K562 (cell line): ENCODE results near the gene PLD6. TPM values are rescaled to one million over a fixed set of nuclear protein-coding genes. Genes with fewer than 3 reads are reported as not detected.
A peak's percentile ranks its signal among the peaks of the same experiment; 100 is the strongest.

Experiments used
- ARNT ChIP-seq, 2 experiments: fragments of 450-650 bp; IDR thresholded peaks; 2 replicates each; pipeline ENCODE4 v1.6.1; 2016; ENCODE audit warnings: mild to moderate bottlenecking in 1 of 2
- ASH1L ChIP-seq: fragments of 450-650 bp; IDR thresholded peaks from 2 replicates; pipeline ENCODE4 v1.6.1; 2018; ENCODE audit warnings: borderline replicate concordance, mild to moderate bottlenecking, low read depth; ENCODE audit not compliant: partially characterized antibody
- L3MBTL2 ChIP-seq: fragments of 450-650 bp; IDR thresholded peaks from 2 replicates; pipeline ENCODE4 v1.6.1; 2016; ENCODE audit warnings: mild to moderate bottlenecking, moderate library complexity
- PHTF2 ChIP-seq: fragments of 250-450 bp; sonication (Bioruptor Pico); IDR thresholded peaks from 2 replicates; pipeline ENCODE4 v1.5.0; 2021; ENCODE audit warnings: mild to moderate bottlenecking
- PRMT5 ChIP-seq: sonication (generic); formaldehyde crosslinking; IDR thresholded peaks from 2 replicates; pipeline ENCODE4 v1.5.0; 2020; ENCODE audit warnings: missing genetic modification reagents
- RUNX1 ChIP-seq: sonication (generic); IDR thresholded peaks from 2 replicates; pipeline ENCODE4 v1.6.1; 2016; ENCODE audit warnings: antibody characterized with exemption, low read depth
- SRSF7 ChIP-seq: fragments of 200-400 bp; formaldehyde crosslinking; optimal IDR thresholded peaks from 2 replicates; pipeline ENCODE3; 2017; ENCODE audit warnings: mild to moderate bottlenecking, low read depth, low read length
- TAF9B ChIP-seq: fragments of 450-650 bp; IDR thresholded peaks from 2 replicates; pipeline ENCODE4 v1.6.1; 2018; ENCODE audit warnings: mild to moderate bottlenecking; ENCODE audit not compliant: partially characterized antibody
- TBL1XR1 ChIP-seq, 2 experiments: IDR thresholded peaks; 2 replicates each; pipeline ENCODE4 v1.6.1; 2012; ENCODE audit warnings: improper control_type of control experiment in 2 of 2, low read length in 2 of 2, mild to moderate bottlenecking in 1 of 2
- U2AF2 ChIP-seq: fragments of 200-400 bp; formaldehyde crosslinking; optimal IDR thresholded peaks from 2 replicates; pipeline ENCODE3; 2017; ENCODE audit warnings: low read depth, mild to moderate bottlenecking, low read length
- XRCC4 ChIP-seq: IDR thresholded peaks from one replicate; pipeline ENCODE4 v1.6.1; 2011; ENCODE audit not compliant: insufficient read depth, insufficient read length; ENCODE audit errors: extremely low read depth
- ZKSCAN1 ChIP-seq: fragments of 150-350 bp; IDR thresholded peaks from 2 replicates; pipeline ENCODE4 v1.6.1; 2016; ENCODE audit warnings: low read depth, low read length
- ZNF324 ChIP-seq: fragments of 250-450 bp; sonication (Bioruptor Pico); IDR thresholded peaks from 2 replicates; pipeline ENCODE4 v1.4.0; 2020; ENCODE audit warnings: mild to moderate bottlenecking
- ZNF444 ChIP-seq: fragments of 250-450 bp; sonication (Bioruptor Pico); IDR thresholded peaks from 2 replicates; pipeline ENCODE4 v1.4.0; 2020; ENCODE audit warnings: mild to moderate bottlenecking, moderate library complexity
- polyA plus RNA-seq, 8 experiments: library from polyadenylated mRNA; depleted of rRNA in 4 of 8; stranded (reverse) in 5 of 8; unstranded in 3 of 8; fragments of >200 nt; fragmentation: Nextera tagmentation in 2 of 8; fragmentation: Illumina TruSeq in 1 of 8; extraction: Ambion mirVana in 2 of 8; extraction: Trizol in 1 of 8; gene quantifications; 2 replicates each; pipeline versions ENCODE4 v1.2.1 to v1.2.3, GENCODE V29; 2011 to 2014; ENCODE audit warnings: inconsistent platforms in 1 of 8, missing spikeins in 1 of 8
- total RNA-seq, 7 experiments: library from RNA; depleted of rRNA in 6 of 7; stranded (reverse); fragments of >200 nt in 6 of 7; fragmentation: Illumina TruSeq in 2 of 7; extraction: Trizol in 2 of 7; gene quantifications; 2 replicates each; pipeline versions ENCODE4 v1.2.1 to v1.2.3, GENCODE V29; 2011 to 2021; ENCODE audit warnings: low replicate concordance in 1 of 7
- TF ChIP-seq, protein P1 (sequence below): fragments of 450-650 bp; formaldehyde crosslinking; IDR thresholded peaks from 2 replicates; pipeline ENCODE4 v1.4.0; 2020; ENCODE audit warnings: mild to moderate bottlenecking
- TF ChIP-seq, protein P2 (sequence below): fragments of 450-650 bp; formaldehyde crosslinking; IDR thresholded peaks from 2 replicates; pipeline ENCODE4 v1.4.0; 2020; ENCODE audit warnings: mild to moderate bottlenecking, moderate library complexity
- TF ChIP-seq, protein P3 (sequence below): sonication (generic); formaldehyde crosslinking; IDR thresholded peaks from 2 replicates; pipeline ENCODE4 v1.8.0; 2022; ENCODE audit warnings: missing genetic modification reagents, mild to moderate bottlenecking, borderline replicate concordance
- TF ChIP-seq, protein P4 (sequence below): sonication (generic); formaldehyde crosslinking; IDR thresholded peaks from 2 replicates; pipeline ENCODE4 v1.4.0; 2020; ENCODE audit warnings: mild to moderate bottlenecking, missing genetic modification reagents
- TF ChIP-seq, protein P5 (sequence below): fragments of 250-450 bp; sonication (Bioruptor Pico); IDR thresholded peaks from 2 replicates; pipeline ENCODE4 v1.8.0; 2021; ENCODE audit warnings: moderate library complexity, mild to moderate bottlenecking, inconsistent platforms
- TF ChIP-seq, protein P6 (sequence below): fragments of 450-650 bp; formaldehyde crosslinking; IDR thresholded peaks from 2 replicates; pipeline ENCODE4 v1.4.0; 2022; ENCODE audit warnings: missing genetic modification characterization

Gene PLD6
- total and polyA plus RNA-seq, 9 of the 15 experiments (the other 6 are each of a cell fraction or from before 2014, with no cell fraction given), result 3.6 to 15.6 (median 10.0) TPM

DNA sequence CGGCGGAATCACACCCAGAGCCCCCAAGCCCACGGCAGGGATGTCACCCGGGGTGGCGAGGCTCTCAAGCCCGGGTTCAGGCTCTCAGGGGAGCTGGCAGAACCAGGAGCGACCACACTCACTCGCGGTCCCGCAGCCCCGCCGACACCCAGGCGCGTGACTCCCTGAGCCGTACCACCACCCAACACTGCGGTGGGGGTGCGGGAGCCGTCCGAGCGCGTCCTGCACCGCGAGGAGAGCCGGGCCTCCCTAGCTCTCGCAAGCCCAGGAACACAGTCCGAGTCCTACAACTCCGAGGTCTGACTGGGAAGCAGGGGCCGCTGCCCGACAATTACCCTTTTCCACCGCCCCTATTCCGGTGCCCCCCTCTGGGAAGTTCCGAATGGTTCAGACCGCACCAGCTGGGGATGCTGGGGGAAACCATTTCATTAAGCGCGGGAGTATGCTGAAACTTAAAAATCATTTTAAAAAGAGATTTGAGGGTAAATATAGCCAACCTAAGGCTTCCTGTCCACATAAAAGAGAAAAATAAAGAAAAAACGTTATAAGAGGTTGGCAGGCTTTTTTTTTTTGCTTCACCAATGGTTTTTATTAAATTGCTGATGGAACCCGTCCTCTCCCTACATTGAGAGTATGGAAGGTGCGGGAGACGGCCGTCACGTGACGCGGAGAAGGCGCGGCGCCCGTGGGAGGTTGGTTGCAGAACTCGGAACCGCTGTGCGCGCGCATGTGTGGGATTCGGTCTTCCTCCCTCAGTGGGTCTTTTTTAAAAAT is 31.1 kb upstream of the PLD6 start, which contains the start of gene FLCN (continued):
- TF ChIP-seq, protein P1, sequence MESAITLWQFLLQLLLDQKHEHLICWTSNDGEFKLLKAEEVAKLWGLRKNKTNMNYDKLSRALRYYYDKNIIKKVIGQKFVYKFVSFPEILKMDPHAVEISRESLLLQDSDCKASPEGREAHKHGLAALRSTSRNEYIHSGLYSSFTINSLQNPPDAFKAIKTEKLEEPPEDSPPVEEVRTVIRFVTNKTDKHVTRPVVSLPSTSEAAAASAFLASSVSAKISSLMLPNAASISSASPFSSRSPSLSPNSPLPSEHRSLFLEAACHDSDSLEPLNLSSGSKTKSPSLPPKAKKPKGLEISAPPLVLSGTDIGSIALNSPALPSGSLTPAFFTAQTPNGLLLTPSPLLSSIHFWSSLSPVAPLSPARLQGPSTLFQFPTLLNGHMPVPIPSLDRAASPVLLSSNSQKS (CRISPR knock-in tag), result no peak
- peak; percentile 88 for TF ChIP-seq ASH1L
- no peak for TF ChIP-seq U2AF2
- TF ChIP-seq ZKSCAN1, result no peak
- peak; percentile 12; the same call in 1 of the 2 replicates for TF ChIP-seq L3MBTL2
- no peak for TF ChIP-seq ZNF324 (CRISPR knock-in tag)
- TF ChIP-seq, protein P2, sequence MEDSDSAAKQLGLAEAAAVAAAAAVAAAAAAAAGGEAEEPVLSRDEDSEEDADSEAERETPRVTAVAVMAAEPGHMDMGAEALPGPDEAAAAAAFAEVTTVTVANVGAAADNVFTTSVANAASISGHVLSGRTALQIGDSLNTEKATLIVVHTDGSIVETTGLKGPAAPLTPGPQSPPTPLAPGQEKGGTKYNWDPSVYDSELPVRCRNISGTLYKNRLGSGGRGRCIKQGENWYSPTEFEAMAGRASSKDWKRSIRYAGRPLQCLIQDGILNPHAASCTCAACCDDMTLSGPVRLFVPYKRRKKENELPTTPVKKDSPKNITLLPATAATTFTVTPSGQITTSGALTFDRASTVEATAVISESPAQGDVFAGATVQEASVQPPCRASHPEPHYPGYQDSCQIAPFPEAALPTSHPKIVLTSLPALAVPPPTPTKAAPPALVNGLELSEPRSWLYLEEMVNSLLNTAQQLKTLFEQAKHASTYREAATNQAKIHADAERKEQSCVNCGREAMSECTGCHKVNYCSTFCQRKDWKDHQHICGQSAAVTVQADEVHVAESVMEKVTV, result no peak
- TF ChIP-seq PHTF2 (CRISPR knock-in tag), result no peak
- 0 out of 4 replicates have a peak, but pooled peaks of 1 of the 2 experiments have one; percentile 5 for TF ChIP-seq TBL1XR1 (IDR thresholded peaks at IDR 0.05; ENCODE audit: low read length in 2 of 2)
- 0 out of 4 replicates have a peak, but pooled peaks of 1 of the 2 experiments have one; percentile 14 for TF ChIP-seq ARNT (IDR thresholded peaks at IDR 0.05)
- TF ChIP-seq SRSF7, result no peak
- TF ChIP-seq, protein P3, sequence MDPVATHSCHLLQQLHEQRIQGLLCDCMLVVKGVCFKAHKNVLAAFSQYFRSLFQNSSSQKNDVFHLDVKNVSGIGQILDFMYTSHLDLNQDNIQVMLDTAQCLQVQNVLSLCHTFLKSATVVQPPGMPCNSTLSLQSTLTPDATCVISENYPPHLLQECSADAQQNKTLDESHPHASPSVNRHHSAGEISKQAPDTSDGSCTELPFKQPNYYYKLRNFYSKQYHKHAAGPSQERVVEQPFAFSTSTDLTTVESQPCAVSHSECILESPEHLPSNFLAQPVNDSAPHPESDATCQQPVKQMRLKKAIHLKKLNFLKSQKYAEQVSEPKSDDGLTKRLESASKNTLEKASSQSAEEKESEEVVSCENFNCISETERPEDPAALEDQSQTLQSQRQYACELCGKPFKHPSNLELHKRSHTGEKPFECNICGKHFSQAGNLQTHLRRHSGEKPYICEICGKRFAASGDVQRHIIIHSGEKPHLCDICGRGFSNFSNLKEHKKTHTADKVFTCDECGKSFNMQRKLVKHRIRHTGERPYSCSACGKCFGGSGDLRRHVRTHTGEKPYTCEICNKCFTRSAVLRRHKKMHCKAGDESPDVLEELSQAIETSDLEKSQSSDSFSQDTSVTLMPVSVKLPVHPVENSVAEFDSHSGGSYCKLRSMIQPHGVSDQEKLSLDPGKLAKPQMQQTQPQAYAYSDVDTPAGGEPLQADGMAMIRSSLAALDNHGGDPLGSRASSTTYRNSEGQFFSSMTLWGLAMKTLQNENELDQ, result no peak
- peak; percentile 87 for TF ChIP-seq TAF9B
- no peak for TF ChIP-seq XRCC4
- TF ChIP-seq, protein P4, sequence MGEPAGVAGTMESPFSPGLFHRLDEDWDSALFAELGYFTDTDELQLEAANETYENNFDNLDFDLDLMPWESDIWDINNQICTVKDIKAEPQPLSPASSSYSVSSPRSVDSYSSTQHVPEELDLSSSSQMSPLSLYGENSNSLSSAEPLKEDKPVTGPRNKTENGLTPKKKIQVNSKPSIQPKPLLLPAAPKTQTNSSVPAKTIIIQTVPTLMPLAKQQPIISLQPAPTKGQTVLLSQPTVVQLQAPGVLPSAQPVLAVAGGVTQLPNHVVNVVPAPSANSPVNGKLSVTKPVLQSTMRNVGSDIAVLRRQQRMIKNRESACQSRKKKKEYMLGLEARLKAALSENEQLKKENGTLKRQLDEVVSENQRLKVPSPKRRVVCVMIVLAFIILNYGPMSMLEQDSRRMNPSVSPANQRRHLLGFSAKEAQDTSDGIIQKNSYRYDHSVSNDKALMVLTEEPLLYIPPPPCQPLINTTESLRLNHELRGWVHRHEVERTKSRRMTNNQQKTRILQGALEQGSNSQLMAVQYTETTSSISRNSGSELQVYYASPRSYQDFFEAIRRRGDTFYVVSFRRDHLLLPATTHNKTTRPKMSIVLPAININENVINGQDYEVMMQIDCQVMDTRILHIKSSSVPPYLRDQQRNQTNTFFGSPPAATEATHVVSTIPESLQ (CRISPR knock-in tag), result no peak
- TF ChIP-seq, protein P5, sequence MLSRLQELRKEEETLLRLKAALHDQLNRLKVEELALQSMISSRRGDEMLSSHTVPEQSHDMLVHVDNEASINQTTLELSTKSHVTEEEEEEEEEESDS (CRISPR knock-in tag), result no peak
- TF ChIP-seq PRMT5 (CRISPR knock-in tag), result no peak
- TF ChIP-seq, protein P6, sequence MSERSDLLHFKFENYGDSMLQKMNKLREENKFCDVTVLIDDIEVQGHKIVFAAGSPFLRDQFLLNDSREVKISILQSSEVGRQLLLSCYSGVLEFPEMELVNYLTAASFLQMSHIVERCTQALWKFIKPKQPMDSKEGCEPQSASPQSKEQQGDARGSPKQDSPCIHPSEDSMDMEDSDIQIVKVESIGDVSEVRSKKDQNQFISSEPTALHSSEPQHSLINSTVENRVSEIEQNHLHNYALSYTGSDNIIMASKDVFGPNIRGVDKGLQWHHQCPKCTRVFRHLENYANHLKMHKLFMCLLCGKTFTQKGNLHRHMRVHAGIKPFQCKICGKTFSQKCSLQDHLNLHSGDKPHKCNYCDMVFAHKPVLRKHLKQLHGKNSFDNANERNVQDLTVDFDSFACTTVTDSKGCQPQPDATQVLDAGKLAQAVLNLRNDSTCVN (CRISPR knock-in tag), result no peak
- no peak for TF ChIP-seq RUNX1
- TF ChIP-seq ZNF444 (CRISPR knock-in tag), result no peak
